Kasumi-1 (cell line): ENCODE measurements around the gene DYSF.

ENCODE experiments used
- DNase-seq, 2 experiments: peaks; one replicate each; lab custom pipeline; 2025; lab: John Stamatoyannopoulos, UW

DYSF gene

DNA sequence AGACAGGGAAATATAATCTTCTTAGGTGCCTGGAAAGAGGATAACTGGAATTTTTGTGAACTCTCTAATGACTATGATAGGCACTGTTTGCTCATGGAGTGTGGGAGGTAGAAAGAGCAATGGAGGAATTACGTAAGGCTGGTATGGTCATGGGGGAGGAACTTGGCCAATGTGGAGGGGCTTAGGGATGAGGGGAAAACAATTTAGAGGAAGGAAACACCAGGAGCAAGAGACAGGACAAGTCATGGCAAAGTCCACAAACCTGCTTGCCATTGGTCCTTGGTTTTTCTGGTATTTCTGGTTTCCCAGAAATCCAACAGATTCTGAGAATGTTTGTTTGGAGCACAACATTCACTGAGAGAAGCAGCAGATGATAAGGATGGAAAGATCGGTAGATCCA, 274.2 kb downstream of the DYSF start:
- DNase-seq = no peak

- no peak for DNase-seq
Measured at GRCh38 chr2:71728036-71728435, 274.7 kb downstream of the DYSF start.

DNA sequence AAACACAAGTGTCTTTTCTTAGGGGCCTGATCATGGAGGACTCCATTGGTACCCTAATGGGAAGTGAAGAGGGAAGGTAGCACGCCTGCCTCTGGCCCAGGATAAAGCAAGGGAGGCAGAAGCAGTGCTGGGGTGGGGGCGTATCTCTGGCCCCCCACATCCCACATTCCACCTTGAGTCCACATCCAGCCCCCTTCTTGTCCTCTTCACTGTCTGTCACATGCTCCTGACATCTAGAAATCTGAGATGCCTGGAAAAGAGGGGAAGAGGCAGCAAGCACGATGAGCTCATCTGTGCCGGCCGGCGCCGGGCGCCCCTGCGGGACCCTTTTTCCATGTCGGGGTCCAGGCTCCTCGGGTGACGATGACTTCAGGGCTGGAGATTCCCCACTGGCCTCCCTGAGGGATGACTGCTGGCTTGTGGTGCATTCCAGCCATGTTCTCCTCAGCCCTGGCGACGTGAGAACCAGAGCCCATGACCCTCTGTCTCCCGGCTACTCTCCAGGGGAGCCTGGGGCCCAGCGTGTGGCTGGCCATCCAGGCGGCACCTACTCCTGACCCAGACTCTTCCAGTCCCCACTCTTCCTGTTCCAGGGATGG, 277.5 kb downstream of the DYSF start:
- no peak for DNase-seq

DNA sequence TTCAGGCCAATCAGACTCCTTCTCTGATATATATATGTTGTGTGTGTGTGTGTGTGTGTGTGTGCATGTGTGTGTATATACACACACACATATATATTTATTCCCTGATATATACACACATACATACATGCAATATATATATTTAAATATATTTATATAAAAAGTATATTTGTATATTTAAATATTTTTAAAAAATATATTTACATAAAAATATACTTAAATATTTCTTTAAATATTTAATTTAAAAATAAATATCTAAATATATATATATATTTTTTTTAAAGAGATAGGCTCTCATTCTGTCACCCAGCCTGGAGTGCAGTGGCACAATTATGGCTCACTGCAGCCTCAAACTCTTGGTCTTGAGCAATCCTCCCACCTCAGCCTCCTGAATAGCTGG, 281.3 kb downstream of the DYSF start:
- no peak for DNase-seq

DNA sequence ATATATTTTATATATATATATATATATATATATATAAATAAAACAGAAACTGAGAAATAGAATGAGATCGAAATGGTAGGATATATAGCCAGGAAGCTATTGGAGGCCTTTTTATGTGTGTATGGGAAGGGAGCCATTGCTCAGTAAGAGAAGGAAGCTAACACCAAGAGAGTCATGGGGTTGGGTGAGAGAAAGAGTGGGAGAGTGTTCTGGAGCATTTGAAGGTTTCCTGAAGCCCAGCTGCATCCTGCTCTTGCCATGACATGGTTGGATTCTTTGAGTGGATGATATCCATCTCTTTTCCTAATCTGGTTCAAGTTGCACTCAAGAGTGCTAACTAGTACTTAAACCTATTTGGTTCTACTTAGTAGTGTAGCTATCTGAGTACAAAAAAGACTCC, 282.3 kb downstream of the DYSF start:
- DNase-seq = no peak
